ENCODE data around the gene TRIM8.

TRIM8 gene

GRCh38 chr10:102633287-102633686 lies 11.0 kb upstream of the TRIM8 start:
- DNase-seq = no peak

GRCh38 chr10:102633848-102634247 lies 10.4 kb upstream of the TRIM8 start:
- DNase-seq = no peak

GRCh38 chr10:102634686-102635085 lies 9.6 kb upstream of the TRIM8 start:
- DNase-seq = no peak

GRCh38 chr10:102635377-102635776 lies 8.9 kb upstream of the TRIM8 start:
- DNase-seq = no peak

- DNase-seq = no peak
Observed at GRCh38 chr10:102639537-102639936, 4.7 kb upstream of the TRIM8 start.

- no peak for DNase-seq
Observed at GRCh38 chr10:102641402-102641801, 2.9 kb upstream of the TRIM8 start.

- DNase-seq = peak; percentile 98
Observed at GRCh38 chr10:102641880-102642735, 2.2 kb upstream of the TRIM8 start.

- DNase-seq = peak; percentile 44
Observed at GRCh38 chr10:102642736-102643335, 1.4 kb upstream of the TRIM8 start.

GRCh38 chr10:102643336-102644065 lies 778 bp upstream of the TRIM8 start:
- peak; percentile 40 for DNase-seq

GRCh38 chr10:102644646-102645387 lies 538 bp downstream of the TRIM8 start:
- peak; percentile 83 for DNase-seq

- no peak for DNase-seq
Observed at GRCh38 chr10:102645388-102645740, 1.1 kb downstream of the TRIM8 start.

- DNase-seq = peak; percentile 18
Observed at GRCh38 chr10:102645741-102646609, 1.7 kb downstream of the TRIM8 start.

- DNase-seq = no peak
Observed at GRCh38 chr10:102646610-102647442, 2.5 kb downstream of the TRIM8 start.

- DNase-seq = no peak
Observed at GRCh38 chr10:102647443-102648268, 3.4 kb downstream of the TRIM8 start.

- no peak for DNase-seq
Observed at GRCh38 chr10:102648269-102648888, 4.1 kb downstream of the TRIM8 start.

- no peak for DNase-seq
Observed at GRCh38 chr10:102648889-102649796, 4.9 kb downstream of the TRIM8 start.

GRCh38 chr10:102649797-102650654 lies 5.7 kb downstream of the TRIM8 start:
- no peak for DNase-seq
